Fibroblast of pulmonary artery (primary cell): Measurements from ENCODE around the gene OSBPL9.

ENCODE experiments used
- DNase-seq: peaks from one replicate; pipeline ENCODE4 v3.0.0-alpha.2; 2010; ENCODE audit warnings: low read depth
- H3K4me3 ChIP-seq: replicated peaks from 2 replicates; pipeline ENCODE4 v1.5.1; 2011; ENCODE audit warnings: low read depth, mild to moderate bottlenecking, control low read depth, low read length, moderate library complexity
- CTCF ChIP-seq: IDR thresholded peaks from 2 replicates; pipeline ENCODE4 v1.5.1; 2011; ENCODE audit warnings: mild to moderate bottlenecking, control low read depth, low read length, inconsistent platforms; ENCODE audit errors: missing control alignments

The OSBPL9 gene

DNA sequence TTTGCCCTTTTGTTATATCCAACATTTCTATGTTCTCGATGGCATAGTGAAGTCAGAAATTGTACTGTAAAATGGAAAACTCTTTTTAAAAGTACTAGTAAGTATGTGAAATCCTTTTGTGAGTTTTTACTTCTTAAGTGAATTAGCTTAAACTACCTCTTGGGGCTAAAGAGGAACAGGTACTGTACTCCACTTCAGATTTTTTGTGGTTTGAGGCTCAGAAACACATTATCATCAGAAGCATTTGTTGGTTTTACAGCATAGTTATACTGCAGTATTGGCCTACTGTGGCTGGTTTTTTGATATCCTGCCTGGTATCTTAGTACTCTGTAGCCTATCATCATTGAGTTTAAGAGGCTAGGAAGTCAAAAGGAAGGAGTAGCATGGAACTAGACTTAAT lies 144.5 kb downstream of the OSBPL9 start:
- no peak overlapping the region for H3K4me3 ChIP-seq
- no peak for TF ChIP-seq CTCF
- no peak for DNase-seq

DNA sequence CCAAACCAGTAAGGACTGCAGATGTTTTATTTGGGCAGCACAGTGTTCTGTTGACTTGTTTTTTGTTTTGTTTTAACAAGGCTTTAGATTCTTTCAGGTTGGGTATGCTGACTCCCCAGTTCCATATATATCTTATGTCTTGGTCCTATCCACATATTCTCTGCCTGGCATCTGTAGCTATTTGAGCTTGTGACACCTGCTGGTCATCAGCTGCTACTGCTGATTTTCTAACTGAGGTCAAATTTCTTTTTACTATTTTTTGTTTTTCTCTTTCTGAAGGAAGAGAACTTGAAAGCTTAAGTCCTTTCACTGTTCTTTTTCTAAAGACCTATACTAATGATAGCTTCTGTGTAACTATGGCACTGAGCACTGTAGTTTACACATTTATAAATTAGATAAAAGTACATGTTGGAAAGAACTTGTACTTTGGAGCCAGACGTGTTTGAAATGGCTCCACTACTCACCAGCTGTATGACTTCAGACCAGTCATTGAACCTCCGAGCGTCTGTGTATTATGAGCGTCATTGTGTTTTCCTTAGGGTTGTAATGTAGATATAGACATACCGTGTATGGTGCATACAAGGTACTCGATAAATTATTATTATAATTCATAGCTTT lies 152.2 kb downstream of the OSBPL9 start:
- peak; percentile 90 for TF ChIP-seq CTCF

GRCh38 chr1:51776408-51776807 lies 159.5 kb downstream of the OSBPL9 start:
- H3K4me3 ChIP-seq, result no peak overlapping the region
- DNase-seq, result no peak
- no peak for TF ChIP-seq CTCF

More for the DNA sequence above, 152.2 kb downstream of the OSBPL9 start:
- peak; percentile 85 for DNase-seq
- no peak overlapping the region for H3K4me3 ChIP-seq

DNA sequence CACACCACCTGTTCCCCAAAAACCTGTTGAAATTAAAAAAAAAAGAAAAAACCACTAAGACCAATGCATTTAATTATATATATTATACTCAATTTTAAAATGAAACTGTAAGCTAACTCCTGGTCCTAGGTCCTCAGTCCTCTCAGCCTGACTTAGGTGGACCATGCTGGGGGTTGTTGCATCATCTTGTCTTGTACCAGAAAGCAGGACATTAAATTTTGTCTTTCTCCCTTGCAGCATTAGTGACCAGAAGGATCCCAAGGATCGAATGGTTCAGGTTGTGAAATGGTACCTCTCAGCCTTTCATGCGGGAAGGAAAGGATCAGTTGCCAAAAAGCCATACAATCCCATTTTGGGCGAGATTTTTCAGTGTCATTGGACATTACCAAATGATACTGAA lies 164.0 kb downstream of the OSBPL9 start:
- no peak for TF ChIP-seq CTCF
- no peak overlapping the region for H3K4me3 ChIP-seq
- no peak for DNase-seq

DNA sequence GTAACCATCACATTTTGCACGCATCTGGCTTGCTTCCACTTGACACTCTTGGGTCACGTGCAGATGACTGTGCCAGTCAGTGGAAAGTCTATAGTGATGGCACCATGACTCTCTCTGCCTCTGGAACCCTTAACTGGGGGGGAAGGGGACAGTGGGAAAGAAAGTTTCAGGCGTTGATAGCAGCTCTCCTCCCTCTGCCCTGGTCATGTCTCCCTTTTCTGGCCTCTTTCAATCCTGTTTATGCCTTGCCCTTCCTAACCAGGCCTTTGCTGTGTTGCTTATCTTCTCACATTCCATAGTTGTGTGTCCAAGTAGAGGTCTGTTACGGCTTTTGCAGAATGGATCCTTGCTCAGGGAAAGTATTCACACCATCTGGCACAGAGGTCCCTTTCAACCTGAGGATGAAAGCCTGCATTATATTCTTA lies 168.1 kb downstream of the OSBPL9 start:
- no peak for TF ChIP-seq CTCF
- H3K4me3 ChIP-seq, result no peak overlapping the region
- DNase-seq, result peak; percentile 67

- no peak for DNase-seq
These were observed 172.0 kb downstream of the OSBPL9 start for GRCh38 chr1:51788938-51789337.

More at GRCh38 chr1:51788938-51789337, 172.0 kb downstream of the OSBPL9 start:
- TF ChIP-seq CTCF, result no peak
- H3K4me3 ChIP-seq, result no peak overlapping the region
